GM19239 (cell line): ENCODE data around the gene OSCP1.

Experiments
- DNase-seq: peaks from one replicate; pipeline ENCODE4 v3.0.0; 2011; ENCODE audit warnings: low spot score; ENCODE audit not compliant: insufficient read length
- FAIRE-seq: peaks from 2 replicates; lab custom pipeline; 2011; peaks lifted over from hg19 to GRCh38; lab: Jason Lieb, UNC

Gene OSCP1

GRCh38 chr1:36387141-36387949 lies 62.9 kb downstream of the OSCP1 start:
- FAIRE-seq: peak; percentile 56
- no peak for DNase-seq

- DNase-seq: peak; percentile 88
- FAIRE-seq: peak; percentile 98
Measured at GRCh38 chr1:36386265-36387140, 63.7 kb downstream of the OSCP1 start.

GRCh38 chr1:36385410-36386264 lies 64.6 kb downstream of the OSCP1 start, which contains the start of gene STK40:
Gene STK40 (minus strand): TSS chr1:36385924. CDS start chr1:36361332, 24,592 bp downstream.
- FAIRE-seq: no peak
- DNase-seq: peak; percentile 84

- DNase-seq (no peak), FAIRE-seq (peak; percentile 74)
Measured at GRCh38 chr1:36384542-36385409, 65.5 kb downstream of the OSCP1 start.

GRCh38 chr1:36383240-36383639 lies 67.0 kb downstream of the OSCP1 start:
- FAIRE-seq: no peak
- no peak for DNase-seq

GRCh38 chr1:36382669-36383068 lies 67.6 kb downstream of the OSCP1 start:
- DNase-seq: no peak
- FAIRE-seq: no peak

- FAIRE-seq (no peak), DNase-seq (no peak)
Measured at GRCh38 chr1:36382231-36382630, 68.0 kb downstream of the OSCP1 start.

- DNase-seq (no peak), FAIRE-seq (no peak)
Measured at GRCh38 chr1:36381405-36381804, 68.8 kb downstream of the OSCP1 start.

- DNase-seq: no peak
- no peak for FAIRE-seq
Measured at GRCh38 chr1:36380782-36381181, 69.5 kb downstream of the OSCP1 start.

- DNase-seq: no peak
- FAIRE-seq: no peak
Measured at GRCh38 chr1:36380143-36380619, 70.1 kb downstream of the OSCP1 start.

- peak; percentile 21 for FAIRE-seq
- no peak for DNase-seq
Measured at GRCh38 chr1:36377791-36378492, 72.3 kb downstream of the OSCP1 start.

GRCh38 chr1:36372617-36373016 lies 77.6 kb downstream of the OSCP1 start:
- FAIRE-seq (no peak), DNase-seq (no peak)

GRCh38 chr1:36369061-36369861 lies 81.0 kb downstream of the OSCP1 start:
- DNase-seq (peak; percentile 66), FAIRE-seq (peak; percentile 97)
